HG03108 (cell line): ENCODE results near the gene GDPD4.
"Not testable (repeated sequence)": the region's sequence is repeated elsewhere in the genome, so short reads cannot be mapped to it uniquely, and the experiment has no call there.

Source experiments
- ATAC-seq: cut with Tn5 transposase; IDR thresholded peaks from one replicate; pipeline ENCODE4 v1.9.1; 2021; ENCODE audit warnings: moderate library complexity; ENCODE audit not compliant: unreplicated experiment

Gene GDPD4

DNA sequence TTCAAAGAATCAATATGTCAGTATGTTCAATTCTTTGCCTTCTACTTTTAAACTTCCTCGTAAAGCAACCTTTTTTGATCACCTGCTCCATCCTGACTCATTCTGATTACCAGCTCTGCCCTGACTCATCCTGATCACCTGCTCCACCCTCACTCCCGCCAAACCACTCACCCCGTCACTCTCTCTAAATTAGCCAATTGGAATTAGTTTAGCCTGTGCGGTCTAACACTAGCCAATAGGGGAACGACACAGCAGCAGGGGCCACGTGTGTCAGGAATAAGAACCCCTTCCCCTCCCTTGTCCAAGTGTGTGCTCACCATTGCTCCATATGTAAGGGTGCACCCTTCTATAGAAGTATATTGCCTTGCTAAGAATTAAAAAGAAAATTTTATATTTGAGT lies 1.5 kb downstream of the GDPD4 start:
- ATAC-seq = not testable (repeated sequence)

DNA sequence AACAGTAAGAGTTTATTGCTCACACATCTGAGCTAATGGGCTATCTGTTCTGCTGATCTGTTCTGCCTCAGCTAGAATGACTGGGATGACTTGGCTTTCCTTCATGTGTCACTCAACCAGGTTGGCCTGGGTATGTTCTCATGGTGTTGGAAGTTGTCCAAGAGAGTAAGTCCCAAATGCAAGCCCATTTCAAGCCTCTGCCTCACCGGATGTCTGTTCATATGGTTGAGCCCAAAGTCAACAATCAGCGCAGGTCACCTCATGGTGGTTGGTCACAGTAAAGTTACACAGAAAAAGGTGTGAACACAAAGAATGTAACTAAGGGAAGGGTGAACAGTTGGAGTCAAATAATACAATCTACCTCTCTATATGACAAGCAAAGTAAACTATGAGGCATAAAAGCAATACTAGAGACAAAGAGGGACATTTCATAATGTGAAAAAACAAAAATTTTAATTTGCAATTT lies 1.9 kb downstream of the GDPD4 start:
- no peak for ATAC-seq

DNA sequence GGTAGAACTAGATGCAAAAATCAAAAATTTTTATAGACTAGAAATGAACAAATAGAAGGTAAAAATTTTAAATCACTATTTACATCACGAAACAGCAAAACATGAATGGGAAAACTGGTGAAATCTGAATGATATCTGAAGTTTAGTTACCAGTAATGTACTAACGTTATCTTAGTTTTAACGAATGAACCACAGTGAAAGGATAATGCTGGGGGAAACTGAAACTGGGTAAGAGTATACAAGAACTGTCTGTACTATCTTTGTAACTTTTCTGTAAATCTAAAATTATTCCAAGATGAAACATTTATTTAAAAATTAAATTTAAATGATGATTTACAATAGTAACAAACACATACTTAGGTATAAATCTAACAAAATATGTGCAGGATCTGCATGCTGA lies 7.4 kb downstream of the GDPD4 start:
- no peak for ATAC-seq

DNA sequence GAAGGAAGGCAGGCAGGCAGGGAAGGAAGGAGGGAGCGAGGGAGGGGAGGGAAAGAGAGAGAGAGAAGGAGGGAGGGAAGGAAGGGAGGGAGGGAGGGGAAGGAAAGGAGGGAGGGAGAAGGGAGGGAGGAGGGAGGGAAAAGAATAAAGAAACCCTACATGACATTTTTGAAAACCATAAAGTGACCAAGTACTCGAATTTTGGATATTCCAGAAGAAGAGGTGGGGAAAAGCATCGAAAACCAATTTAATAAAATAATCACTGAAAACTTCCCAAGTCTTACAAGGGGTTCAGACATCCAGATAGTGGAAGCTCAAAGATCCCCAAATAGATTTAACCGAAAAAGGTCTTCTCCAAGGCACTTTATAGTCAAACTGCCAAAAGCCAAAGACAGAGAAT lies 11.7 kb downstream of the GDPD4 start:
- ATAC-seq = no peak

DNA sequence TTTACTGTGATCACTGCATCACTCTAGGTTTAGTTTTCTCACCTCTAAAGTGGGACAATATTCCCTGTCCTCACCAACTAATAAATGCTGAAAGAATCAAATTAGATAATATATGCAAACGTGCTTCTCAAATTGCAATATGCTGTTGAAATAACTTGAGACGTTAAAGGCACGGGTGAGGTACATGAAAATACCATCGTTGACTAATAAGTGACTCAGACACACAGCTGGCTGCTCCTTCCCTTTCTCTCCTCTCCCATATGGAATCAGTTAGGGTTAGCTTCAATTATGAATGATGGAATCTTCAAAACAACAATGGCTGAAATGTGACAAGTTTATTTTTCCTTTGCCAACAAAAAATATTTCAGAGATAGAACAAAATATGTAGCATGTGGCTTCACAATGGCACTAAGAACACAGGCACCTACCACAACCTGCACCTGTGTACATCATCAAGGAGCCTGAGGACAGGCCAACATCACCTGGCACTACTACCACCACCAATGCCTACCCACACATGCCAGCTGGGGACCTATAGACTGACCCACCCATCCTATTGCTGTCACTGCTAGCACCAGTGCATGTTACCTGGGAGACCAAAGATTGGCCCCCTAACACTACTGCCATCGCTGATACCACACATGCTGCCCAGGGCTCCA lies 13.7 kb downstream of the GDPD4 start:
- no peak for ATAC-seq

DNA sequence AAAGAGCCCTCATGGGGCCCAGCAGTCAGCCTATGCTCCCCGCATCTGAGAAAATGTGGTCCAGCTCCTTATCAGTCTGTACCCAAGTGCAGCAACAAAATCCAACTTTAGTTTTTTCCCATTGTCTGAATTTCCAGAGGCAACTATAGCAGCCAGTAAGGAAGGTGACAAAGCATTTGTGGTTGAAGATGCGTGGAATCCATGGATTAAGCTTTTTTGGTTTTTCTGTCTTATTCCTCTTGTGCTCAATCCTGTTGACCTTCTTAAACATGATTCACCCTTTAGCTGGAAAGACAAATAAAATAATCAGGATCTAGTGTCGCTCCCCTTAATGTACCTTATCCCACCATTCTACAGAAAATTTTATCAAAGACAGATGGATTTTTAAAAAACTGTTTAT lies 14.3 kb downstream of the GDPD4 start:
- no peak for ATAC-seq

DNA sequence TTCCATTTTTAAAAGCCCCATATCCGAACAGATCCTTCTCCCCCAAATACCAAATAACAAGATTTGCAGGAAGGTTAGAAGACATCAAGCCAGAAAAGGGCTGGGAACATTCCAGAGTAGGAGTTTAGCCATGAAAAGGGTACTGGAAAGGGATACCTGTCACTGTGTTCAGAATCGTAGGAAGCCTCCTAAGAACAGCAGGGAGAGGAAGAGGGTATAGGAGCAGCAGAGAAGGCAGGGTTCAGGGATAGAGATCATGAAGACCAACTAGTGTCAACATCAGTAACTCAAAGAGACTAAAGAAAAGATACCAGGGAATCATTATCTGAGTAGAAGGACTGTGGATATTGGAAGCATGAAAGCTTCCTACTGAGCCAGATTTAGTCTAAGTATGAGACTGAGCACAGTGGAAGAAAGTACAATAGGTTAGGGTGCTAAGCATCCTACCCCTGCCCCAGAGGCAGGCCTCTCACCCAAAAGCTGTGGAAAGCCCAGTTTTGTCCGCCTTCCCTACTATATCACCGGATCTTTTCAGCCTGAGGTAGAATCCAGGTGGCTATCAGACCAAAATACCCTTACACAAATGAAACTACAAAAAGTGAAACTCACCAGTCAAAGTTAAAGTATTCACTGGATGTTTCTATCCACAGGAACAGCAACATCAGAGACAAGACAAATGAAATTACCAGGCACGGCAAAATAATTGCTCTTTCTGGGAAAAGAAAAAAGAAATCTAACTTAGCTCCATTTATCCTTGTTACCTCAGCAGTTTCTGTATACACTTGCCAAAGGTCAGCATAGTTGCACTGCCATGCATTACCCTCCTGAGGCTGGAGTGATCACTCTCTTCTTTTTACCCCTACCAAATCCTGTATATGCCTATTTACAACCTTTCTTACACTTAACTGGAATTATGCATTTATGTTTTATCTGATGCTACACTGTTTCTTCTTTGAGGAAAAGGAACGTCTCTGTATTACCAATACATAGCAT lies 16.7 kb downstream of the GDPD4 start:
- ATAC-seq = no peak

DNA sequence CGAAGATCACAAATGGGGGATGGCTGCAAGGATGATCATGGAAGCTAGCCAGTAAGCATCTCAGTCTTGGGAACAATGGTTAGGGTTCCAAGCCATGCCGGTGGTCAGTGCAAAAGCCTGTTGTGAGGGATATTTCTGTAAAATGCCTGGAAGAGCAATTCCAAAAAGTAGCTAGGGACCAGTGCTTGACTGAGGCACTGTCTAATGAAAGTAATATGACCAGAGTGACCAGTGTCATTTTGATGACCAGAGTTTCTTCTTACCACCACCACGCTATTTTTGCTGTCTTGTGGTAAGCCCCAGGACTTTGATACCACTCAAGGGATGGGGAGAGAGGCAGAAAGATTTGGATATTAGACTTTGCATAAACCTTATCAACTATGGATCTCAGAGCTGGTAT lies 18.4 kb downstream of the GDPD4 start:
- no peak for ATAC-seq

DNA sequence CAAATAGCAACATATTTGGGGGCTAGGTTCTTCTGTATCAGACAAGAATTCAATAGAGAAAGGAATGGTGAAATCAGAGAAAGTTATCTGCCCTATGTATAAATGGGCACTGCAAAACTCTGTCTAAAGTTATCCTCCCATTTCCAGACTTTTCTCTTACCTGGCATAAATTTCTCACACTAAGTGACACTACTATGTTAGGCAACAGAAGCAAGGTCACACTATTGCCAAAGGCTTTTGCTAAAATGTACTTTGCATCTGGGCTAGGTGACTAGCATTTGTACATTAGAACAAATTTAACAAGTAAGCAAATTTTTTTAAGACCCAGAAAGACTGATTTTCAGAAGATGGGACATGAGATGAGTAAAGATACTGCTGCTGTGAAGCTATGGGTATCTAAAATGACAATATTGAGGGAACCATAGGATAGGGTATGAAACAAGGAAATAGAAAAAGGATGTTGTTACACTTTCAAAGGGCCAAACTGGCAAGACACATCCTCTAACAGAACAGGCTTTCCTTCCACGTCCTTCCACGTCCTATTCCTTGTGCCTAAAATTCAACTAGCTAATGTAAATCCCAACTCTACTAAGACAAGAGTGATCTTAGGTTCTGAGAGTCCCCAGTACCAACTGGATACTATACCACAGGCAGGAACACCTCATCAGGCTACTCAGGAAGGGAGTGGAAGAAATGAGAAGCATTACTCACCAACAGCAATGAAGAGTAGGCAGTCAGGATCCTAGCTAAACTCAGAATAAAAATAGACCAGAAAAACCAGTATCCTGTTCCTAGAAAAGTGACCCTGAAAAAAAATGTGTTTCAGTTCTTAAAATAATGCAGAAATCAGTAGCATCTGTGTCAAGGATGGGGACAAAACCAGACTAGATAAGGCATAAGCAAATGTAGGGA lies 22.6 kb downstream of the GDPD4 start:
- no peak for ATAC-seq

DNA sequence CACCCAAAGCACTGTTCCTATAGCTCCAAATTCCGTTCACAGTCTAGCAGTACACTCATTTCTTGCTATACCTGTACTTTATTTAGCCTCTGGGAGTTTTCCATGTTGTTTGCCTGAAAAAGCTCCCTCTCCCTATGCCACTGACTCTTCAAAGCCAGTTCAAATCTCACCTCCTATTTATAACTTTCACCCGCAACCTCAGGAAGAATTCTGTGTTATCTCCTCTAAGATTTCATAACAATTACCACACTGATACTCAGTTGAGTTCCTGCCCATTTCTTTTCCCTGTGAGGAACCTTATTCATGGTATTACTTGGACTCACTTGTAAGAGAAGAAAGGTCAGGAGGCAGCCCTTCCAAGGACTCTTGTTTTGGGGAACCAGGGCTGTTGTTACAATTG lies 25.2 kb downstream of the GDPD4 start:
- no peak for ATAC-seq

DNA sequence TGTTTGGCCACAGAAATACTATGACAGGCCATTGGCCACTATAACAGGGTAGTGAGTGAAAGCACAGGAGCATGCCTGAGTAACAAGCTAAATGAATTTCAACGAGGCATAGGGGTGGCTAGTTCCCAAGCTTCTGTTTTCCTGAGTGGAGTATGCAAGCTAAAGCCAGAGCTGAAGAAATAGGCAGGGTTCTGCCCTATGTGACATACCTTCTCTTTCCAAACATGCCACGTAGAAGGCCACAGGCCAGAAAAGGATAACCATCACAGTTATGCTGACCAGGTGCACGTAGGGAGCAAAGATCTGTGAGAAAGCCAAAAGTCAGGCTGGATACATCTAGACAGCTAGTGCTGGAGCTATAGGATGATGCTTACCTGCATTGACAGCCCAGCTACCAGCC lies 30.6 kb downstream of the GDPD4 start:
- no peak for ATAC-seq

DNA sequence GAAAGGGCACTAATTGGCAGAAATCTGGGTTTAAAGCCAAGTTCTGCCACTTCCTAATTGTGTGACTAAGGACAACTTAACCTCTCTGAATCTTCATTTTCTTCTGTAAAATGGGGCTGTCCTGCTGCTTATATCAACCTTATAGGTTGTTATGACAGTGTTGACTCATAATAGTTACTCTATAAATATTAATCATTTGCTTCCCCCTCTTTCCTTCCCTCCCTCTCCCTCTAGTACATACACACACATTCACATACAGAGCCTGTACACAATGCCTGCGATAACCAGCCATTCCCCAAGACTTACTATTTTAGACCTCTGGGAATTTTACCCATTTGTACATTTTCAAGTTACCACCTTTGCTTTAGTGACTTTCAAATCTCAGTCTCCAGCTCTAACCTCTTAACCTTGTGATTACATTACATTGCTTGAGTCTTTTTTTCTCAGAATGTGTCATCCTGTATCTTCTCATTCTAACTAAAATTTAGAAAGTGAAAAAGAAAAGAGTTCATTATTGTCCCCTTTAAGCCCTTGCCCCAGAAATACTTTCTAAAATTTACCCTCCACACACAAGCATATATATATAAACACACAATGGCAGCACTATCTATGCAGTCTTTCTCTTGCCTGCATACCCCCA lies 31.9 kb downstream of the GDPD4 start:
- ATAC-seq = no peak

DNA sequence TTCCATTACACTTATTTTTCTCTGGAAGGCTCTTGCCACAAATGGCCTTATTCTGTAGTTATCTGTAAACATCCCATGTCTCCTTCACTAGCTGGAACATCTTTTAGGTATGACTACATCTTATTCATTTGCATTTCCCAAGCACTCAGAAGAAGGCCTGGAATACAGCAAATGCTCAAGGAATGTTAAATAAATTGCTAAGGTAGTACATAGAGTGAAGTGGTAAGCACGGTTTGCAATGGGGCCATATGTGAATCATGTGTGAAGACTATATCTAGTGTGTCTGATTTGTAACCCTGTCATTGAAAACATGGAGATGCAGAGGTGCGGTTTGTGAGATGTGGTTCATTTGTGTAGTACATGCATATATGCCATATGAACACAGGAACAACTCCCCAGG lies 33.5 kb downstream of the GDPD4 start:
- no peak for ATAC-seq

DNA sequence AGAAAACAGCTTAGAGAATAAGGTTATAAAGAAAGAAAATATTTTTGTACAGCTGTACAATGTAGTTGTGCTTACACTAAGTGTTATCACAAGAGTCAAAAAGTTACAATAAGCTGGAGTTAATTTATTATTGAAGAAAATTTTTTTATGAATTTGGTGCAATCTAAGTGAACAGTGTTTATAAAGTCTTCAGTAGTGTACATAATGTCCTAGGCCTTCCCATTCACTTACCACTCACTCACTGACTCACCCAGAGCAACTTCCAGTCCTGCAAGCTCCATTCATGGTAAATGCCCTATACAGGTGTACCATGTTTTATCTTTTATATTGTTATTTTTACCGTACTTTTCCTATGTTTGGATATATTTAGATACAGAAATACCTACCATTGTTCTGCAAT lies 34.7 kb downstream of the GDPD4 start:
- ATAC-seq = no peak

DNA sequence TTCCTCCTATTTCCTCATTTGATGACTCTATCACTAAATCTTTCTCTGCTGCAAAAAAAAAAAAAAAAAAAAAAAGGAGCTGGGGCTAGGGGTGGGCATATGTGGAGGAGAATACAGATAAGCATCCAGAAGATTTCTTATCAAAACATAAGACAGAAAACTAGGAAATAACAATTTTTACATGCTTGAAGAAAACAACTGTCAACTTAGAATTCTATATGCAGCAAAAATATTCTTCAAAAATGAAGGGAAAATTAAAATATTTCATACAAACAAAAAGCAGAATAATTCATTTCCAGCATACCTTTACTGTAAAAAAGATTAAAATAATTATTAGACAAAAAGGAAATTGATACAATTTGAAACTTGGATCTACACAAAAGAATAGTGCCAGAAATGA lies 38.7 kb downstream of the GDPD4 start:
- no peak for ATAC-seq

DNA sequence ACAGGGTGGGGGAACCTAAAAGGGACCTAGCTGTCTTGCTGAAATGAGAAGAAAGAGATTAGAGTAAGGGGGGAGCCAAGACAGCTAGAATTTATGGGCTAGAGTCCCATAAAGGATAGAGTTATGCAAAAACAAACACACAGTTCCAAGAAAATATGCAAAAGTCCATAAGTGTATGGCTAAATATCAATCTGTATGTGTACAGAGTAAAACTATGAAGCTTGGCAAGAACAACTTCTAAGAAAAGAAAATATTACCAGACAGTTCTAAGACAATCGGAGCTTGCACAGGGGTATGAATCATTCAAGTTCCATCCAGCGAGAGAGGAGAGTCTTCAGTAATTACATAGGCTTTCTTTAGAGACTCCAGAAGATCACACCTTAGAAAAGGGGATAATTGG lies 41.8 kb downstream of the GDPD4 start:
- ATAC-seq = no peak

DNA sequence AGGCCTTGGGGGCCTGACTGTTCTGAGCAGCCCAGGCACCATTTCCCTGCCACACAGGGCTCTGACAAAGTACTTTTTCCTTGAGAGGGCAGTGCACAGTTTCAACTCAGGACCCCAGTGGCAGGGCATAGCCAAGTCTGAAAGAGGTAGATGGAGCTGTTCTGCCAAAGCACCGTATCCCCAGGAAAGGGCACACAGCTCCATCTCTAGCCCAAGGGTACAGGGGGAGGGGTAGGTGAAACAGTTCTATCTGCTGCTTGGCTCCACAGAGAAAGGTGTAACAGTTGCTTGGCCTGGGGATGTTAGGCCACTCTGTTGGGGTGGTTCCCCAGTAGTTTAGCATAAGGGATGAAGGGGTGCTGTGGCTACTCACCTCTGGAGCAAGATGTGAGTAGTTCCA lies 47.8 kb downstream of the GDPD4 start:
- no peak for ATAC-seq

DNA sequence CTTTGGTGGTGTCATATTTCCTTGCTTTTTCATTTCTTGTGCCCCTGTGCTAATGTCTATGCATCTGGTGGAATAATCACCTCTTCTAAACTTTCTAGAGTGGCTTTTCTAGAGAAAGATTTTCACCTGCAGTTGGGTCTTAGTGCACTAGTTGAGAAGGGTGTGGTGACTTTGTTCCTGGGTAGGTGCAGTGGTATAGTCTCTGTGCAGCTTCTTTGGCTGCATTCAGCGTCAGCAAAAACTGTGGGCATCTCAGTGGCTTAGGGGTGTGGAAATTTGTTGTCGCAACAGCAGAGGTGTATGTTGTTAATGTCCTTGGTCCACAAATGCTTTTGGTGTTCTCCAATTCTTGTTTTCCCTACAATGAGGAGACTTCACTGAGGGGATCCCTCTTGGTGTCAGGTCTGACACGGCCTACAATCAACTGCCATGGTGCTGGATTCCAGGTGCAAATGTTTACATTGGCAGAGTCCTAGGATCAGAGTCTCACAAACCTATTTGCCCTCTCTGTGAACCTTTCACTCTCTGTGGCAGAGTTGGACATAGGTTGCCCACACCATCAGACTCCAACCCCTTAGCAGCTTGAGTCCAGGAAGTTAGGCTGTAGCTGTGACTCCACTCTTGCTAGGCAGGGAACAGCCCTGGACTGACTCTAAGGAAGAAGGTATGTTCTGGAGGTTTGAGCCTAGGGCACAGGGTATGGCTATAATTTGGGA lies 48.8 kb downstream of the GDPD4 start:
- no peak for ATAC-seq

DNA sequence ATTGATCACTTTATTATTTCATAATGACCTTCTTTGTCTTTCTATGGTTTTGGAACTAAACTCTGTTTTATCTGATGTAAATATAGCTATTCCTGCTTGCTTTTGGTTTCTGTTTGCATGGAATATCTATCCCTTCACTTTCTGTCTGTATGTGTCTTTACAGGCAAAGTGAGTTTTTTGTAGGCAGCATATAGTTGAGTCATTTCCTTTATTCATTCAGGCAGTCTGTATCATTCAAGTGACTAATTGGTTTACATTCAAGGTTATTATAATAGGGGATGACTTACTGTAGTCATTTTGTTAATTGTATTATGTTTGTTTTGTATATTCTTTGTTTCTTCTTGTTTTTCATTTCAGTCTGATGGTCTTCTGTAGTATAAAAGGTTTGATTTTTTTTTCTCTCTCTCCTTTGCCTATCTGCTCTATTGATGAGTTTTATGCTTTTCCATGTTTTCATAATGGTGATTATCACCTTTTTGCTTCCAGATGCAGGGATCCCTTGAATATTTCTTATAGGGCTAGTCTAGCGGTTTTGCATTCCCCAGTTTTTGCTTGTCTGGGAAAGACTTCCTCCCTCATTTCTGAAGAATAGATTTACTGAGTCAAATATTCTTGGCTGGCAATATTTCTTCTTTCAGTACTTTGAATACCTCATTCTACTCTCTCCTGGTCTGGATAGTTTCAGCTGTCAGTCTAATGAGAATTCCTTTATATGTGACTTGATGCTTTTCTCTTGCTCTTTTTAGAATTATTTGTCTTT lies 50.4 kb downstream of the GDPD4 start:
- ATAC-seq = no peak
